GM21619 (cell line): ENCODE results near the gene LRRC56.

ENCODE experiments used
- ATAC-seq: cut with Tn5 transposase; IDR thresholded peaks from one replicate; pipeline ENCODE4 v1.9.1; 2021; ENCODE audit not compliant: unreplicated experiment

LRRC56 gene

DNA sequence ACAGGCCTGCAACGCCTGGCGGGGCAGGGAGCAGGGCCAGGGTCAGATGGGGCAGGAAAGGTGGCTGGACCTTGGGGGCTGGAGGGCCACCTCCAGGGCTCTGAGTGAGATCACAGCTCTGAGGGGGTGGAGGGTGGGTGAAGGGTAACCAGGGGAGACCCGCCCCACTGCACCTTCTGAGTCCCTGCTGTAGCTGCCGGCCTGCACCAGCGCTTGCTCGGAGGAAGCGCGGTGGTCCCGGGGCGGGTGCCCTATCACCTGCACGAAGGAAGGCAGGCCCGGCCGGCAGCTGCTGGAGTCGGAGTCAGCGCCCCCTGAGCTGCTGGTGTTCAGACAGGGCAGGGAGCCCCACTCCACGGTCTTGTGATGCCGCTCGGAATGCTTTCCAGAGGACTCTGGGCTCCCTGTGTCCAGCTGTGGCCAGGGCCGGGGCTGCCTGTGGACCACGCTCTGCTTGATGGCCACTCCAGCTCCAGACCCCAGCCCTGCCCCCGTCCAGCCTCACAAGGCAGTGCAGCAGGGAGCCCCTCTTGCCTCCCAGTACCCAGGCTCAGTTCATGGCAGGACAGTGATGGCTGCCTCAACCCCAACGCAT is 19.4 kb downstream of the LRRC56 start:
- no peak for ATAC-seq

- ATAC-seq = no peak
These were observed 20.2 kb downstream of the LRRC56 start for GRCh38 chr11:557328-558132.

GRCh38 chr11:558503-558902 is 21.2 kb downstream of the LRRC56 start:
- ATAC-seq = no peak

- ATAC-seq = no peak
These were observed 21.8 kb downstream of the LRRC56 start for GRCh38 chr11:559020-559620.

DNA sequence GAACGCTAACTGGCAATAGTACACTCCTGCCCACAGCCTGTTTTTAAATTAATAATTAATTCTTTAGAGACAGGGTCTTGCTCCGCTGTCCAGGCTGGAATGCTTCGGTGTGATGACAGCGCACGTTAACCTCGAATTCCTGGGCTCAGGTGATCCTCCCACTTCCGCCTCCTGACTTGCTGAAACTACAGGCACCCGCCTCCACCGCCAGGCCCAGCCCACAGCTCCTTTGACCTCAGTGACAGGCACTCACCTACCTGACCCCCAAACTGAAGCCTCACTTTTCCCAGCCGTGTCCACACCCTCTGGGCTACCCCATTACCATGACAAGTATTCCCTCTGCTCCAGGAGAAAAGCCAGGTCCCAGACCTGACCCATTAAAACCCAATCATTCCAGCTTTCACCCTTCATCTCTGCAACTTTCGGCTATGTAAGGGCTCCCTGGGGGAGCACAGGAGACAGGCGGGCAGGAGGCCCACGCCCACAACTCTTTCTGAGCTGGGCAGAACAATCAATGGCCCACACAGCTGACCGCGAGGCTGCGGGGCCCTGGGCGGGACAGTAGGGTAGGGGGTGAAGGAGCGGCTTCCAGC is 22.5 kb downstream of the LRRC56 start:
- ATAC-seq = no peak

DNA sequence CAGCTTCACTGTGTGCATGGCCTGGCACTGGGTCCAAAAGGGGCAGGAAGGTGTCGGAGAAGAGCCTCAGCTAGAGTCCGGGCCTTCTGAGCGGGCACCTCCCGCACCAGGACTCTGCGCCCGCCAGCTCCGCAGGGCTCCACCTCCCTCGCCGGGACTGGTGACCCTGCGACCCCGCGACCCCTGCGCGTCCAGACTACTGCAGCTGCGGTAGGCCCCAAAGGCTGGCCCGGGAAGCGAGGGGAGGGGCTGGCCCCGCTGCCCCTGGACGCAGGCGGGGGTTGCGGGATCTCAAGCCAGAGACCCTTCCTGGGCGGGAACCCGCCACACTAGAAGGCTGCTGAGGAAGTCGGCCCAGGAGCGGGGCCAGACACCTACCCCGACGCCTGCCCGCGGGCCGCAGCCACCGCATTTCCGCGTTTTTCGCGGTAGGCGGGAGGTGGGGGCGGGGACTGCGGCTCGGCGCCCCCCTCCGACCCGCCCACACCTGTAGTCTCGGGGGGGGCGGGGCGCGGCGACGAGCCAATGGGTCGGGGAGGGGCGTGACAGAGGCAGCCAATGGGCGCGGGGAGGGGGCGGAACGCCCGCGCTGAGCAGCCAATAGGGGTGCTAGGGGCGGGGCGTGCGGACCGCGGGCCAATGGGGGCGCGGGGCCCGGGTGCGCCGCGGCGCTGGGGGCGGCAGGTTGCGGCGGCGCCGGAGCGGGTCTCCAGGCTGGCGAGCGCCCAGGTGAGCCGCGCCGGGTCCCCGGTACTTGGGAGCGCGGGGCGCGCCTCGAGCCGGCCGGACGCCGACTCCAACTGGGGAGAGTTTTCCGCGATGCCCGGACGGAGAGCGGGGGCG is 23.2 kb downstream of the LRRC56 start, which contains the start of the genes LMNTD2 and RASSF7:
Gene LMNTD2, minus strand, starts transcription at position 434 of the 843 bp plus-strand sequence. Its CDS starts 22 bp downstream, at position 412.
Gene RASSF7, plus strand, starts transcription at position 666 of the 843 bp plus-strand sequence. CDS start 799 bp downstream, outside the sequence.
- ATAC-seq = peak; percentile 61

- ATAC-seq = peak; percentile 10
These were observed 24.0 kb downstream of the LRRC56 start for GRCh38 chr11:561148-562003.

DNA sequence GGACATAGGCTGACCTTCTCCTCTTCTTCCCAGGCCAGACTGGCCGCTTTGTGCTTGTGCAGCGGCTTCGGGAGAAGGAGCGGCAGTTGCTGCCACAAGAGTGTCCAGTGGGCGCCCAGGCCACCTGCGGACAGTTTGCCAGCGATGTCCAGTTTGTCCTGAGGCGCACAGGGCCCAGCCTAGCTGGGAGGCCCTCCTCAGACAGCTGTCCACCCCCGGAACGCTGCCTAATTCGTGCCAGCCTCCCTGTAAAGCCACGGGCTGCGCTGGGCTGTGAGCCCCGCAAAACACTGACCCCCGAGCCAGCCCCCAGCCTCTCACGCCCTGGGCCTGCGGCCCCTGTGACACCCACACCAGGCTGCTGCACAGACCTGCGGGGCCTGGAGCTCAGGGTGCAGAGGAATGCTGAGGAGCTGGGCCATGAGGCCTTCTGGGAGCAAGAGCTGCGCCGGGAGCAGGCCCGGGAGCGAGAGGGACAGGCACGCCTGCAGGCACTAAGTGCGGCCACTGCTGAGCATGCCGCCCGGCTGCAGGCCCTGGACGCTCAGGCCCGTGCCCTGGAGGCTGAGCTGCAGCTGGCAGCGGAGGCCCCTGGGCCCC is 24.8 kb downstream of the LRRC56 start:
- ATAC-seq = no peak

- ATAC-seq = no peak
These were observed 25.9 kb downstream of the LRRC56 start for GRCh38 chr11:563066-563811.

GRCh38 chr11:563812-564578 is 26.7 kb downstream of the LRRC56 start:
- ATAC-seq = no peak

DNA sequence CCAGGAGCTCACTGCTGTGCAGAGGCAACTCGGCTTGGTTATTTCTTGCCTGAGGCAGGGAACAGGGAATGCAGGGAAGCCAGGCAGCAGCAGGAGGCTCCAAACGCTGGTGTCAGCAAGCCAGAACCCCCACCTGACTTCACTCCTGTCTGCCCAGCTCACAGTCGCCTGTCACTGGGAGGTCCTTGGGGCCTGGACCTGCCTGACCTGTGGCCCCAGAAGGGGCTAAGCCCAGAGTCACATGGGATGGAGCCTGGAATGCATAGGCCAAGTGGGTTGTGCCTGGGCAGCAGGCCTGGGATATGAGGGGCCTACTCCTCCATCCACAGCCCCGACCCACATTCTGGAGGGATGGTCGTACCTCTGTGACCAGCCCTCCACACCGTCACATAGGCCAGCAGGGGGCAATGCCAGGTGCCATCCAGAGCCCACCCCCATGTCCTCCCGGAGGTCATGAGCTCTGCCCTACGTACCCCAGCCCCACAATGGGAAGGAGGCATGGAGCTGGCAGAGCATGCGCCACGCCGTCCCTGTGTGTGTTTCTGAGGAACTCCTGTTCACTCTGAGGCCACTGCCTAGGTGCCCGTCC is 28.7 kb downstream of the LRRC56 start:
- no peak for ATAC-seq

DNA sequence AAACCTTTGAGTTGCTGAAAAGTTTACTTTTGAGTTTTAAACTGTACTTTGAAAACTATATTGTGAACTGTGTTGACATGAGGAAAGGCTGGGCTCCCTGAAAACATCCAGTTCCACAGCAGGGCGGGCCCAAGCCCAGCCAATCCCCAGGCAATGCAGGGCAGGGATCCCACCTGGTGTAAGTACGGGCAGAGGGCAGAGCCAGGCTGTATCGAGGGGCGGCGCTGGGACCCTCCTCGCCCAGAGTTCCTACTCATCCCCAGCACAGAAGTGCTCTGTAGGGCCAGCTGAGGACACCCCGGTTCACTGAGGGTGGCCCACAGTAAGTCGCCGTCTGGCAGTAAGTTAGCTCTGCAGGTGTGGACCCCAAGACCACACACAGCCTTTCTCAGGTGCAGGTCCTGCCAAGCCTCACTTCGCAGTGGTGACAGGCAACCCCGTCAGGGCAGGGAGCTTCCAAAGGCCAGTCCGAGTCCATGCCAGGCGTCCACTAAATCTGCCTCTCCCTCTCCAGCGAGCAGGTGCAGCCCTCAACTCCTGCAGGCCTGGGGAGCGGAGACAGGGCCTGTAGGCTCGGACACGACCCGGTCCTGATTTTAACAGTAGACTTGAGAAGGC is 29.8 kb downstream of the LRRC56 start:
- ATAC-seq = no peak

DNA sequence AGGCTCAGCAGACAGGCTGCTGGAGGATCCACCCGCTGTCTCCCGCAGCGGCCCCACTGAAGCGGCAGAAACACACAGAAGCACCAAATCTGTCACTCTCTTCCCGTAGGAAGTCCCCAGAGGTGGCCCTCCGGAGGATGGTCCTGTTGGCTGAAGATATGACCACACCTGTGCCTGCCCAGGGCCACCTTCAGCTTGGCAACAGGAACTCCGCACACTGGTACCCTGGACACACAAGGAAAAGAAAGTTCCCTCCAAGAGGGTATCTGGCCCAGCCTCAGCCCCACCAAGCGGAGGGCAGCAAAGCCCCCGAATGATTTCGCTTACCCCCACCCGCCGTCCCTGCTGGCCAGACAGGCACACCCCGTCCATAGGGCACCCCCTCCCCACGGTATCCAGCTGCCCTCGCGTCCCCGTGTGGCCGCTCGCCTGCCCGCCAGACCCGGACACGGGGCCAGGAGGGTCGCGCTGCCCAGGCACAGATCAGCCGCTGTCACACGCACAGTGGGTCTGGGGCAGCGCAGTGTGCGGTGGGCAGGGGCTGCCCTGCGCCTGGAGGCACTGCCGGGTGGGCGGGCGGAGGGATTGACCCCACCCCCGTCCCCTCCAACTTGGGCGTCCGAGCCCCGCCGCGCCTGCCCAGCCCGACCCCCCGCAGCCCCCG is 30.4 kb downstream of the LRRC56 start:
- ATAC-seq = no peak

DNA sequence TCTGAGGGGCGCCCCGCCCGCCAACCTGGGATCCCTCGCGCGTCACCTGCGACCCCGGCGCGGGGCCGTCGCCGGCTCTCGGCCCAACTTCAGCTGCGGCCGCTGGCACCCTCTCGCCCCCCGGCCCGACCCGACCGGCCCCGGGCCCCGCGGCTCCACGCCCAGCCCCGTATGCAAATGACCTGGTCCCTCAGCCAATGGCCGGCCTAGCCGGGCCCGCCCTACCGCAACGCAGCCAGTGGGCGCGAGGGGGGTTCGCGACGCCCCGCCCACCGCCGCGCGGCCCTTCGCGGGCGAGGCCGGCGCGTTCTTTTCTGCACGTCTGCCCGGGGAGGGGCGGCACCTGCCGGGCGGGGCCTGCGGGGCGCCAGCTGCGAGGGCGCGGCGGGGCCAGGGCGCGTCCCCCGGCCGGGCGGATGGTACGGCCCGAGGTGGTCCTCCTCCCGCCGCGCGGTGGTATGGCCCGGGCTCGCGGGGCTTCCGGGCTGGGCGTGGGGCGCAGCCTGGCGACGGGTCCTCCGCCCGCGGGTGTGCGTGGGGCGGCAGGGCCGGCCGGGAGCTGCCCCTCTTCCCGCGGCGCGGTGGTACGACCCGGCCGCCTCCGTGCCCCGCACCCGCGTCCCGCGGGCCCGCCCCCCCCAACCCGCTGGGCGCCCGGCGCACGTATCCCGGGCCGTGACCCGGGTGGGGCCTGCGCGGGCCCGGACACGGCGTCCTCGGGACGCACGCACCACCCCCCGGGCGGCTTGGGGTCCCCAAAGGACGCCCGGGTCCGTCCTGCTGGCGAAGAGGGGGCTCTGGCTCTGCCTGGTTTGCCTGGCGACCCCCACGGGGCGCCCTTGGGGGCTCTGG is 31.2 kb downstream of the LRRC56 start:
- ATAC-seq = peak; percentile 79

DNA sequence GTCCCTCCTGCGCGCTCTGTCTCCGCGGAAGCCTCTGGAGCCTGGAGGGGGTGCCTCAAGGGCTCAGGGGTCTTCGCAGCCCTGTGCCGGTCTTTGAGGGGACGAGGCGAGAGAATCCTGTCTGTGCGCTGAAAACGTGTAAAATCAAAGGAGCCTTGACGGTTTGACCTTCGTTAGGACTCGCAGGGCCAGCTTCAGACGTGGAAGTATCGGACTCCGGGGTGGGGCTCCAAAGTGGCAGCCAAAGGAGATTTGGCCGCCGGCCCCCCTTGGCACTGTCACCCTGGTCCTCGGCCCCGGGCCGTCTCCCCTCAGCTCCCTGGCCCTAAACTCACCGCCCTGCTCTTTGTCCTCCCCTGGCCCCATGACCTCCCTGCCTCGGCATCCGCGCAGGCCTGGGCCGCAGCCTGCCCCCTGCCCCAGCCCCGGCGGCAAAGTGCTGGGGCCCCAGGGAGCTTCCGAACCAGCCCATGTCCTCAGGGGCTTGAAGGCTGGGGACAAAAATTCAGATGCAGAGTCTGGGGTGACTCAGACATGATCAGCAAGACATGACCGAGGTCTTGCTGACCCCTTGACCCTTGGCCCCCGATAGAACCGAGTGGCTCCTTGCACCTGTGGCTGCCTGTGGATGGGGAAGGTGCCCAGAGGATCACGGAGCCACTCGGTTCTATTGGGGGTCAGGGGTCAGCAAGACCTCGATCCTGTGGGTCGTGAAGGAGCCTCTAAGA is 32.0 kb downstream of the LRRC56 start:
- ATAC-seq = no peak
